Ecto neural progenitor cell (in vitro differentiated cells): ENCODE measurements around the gene CFAP221.

ENCODE experiments used
- DNase-seq: peaks from one replicate; pipeline ENCODE4 v3.0.0-alpha.2; 2018; ENCODE audit warnings: low spot score

CFAP221 gene

GRCh38 chr2:119544075-119544938 lies at the start of gene CFAP221:
Gene CFAP221, plus strand, starts transcription at chr2:119544449. Its CDS starts 1,683 bp downstream, at chr2:119546132.
- peak; percentile 90 for DNase-seq

- no peak for DNase-seq
These were observed 48.3 kb upstream of the CFAP221 start for GRCh38 chr2:119495948-119496347.

GRCh38 chr2:119496682-119497081 lies 47.6 kb upstream of the CFAP221 start:
- no peak for DNase-seq

GRCh38 chr2:119508756-119509155 lies 35.5 kb upstream of the CFAP221 start:
- no peak for DNase-seq

- DNase-seq = no peak
These were observed 32.3 kb upstream of the CFAP221 start for GRCh38 chr2:119511989-119512388.

GRCh38 chr2:119512946-119513345 lies 31.3 kb upstream of the CFAP221 start:
- no peak for DNase-seq

GRCh38 chr2:119513832-119514231 lies 30.4 kb upstream of the CFAP221 start:
- no peak for DNase-seq

- DNase-seq = no peak
These were observed 28.1 kb upstream of the CFAP221 start for GRCh38 chr2:119516121-119516520.

- DNase-seq = peak; percentile 75
These were observed 26.8 kb upstream of the CFAP221 start for GRCh38 chr2:119517433-119517832.

- no peak for DNase-seq
These were observed 25.7 kb upstream of the CFAP221 start for GRCh38 chr2:119518401-119519056.

GRCh38 chr2:119519057-119519408 lies 25.2 kb upstream of the CFAP221 start:
- DNase-seq = no peak

- no peak for DNase-seq
These were observed 23.4 kb upstream of the CFAP221 start for GRCh38 chr2:119520696-119521432.

- no peak for DNase-seq
These were observed 22.7 kb upstream of the CFAP221 start for GRCh38 chr2:119521433-119522050.

GRCh38 chr2:119522671-119523070 lies 21.6 kb upstream of the CFAP221 start:
- no peak for DNase-seq

GRCh38 chr2:119523383-119523951 lies 20.8 kb upstream of the CFAP221 start:
- DNase-seq = no peak

GRCh38 chr2:119523952-119524694 lies 20.1 kb upstream of the CFAP221 start, which contains the start of gene SCTR:
Gene SCTR, minus strand, starts transcription at chr2:119524483. Its CDS starts 257 bp downstream, at chr2:119524226.
- DNase-seq = peak; percentile 72

GRCh38 chr2:119525614-119526013 lies 18.6 kb upstream of the CFAP221 start:
- no peak for DNase-seq

- DNase-seq = no peak
These were observed 16.2 kb upstream of the CFAP221 start for GRCh38 chr2:119527999-119528398.

GRCh38 chr2:119531292-119531691 lies 13.0 kb upstream of the CFAP221 start:
- DNase-seq = no peak

GRCh38 chr2:119533560-119533959 lies 10.7 kb upstream of the CFAP221 start:
- no peak for DNase-seq

GRCh38 chr2:119536211-119536610 lies 8.0 kb upstream of the CFAP221 start:
- DNase-seq = no peak
